Measurements from ENCODE around the gene TMEM150B.

The TMEM150B gene

DNA sequence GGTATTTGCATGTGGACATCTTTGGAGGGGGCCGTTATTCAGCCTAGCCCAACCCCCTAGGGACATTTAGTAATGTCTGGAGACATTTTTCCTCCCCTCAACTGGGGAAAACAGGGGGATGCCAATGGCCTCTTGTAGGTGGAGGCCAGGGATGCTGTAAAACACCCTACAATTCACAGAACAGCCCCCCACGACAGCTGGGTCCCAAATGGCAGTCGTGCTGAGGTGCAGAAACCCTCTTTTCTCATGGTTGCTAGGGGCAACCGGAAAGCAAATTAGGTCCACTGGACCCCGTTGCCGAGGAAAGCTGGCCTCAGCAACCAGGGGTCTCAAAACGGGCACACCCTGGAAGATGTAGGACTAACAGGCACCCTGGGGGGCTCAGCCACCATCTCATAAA, 14.6 kb downstream of the TMEM150B start:
- DNase-seq = no peak
- Mint-ChIP-seq H3K9me3 (no peaks in the 10 kb centered on the region), H3K27me3 (no peaks in the 10 kb centered on the region), H3K36me3 (no peaks in the 10 kb centered on the region), H3K4me3 (no peak overlapping the region), H3K27ac (no peak overlapping the region), H3K4me1 (peaks cover 6% of the 10 kb centered on the region)
- CTCF ChIA-PET = interaction anchor here (0.7 kb wide), 1 partner anchor 10 kb away, joined by 3 read pairs; no protein-coding TSS in a partner anchor

DNA sequence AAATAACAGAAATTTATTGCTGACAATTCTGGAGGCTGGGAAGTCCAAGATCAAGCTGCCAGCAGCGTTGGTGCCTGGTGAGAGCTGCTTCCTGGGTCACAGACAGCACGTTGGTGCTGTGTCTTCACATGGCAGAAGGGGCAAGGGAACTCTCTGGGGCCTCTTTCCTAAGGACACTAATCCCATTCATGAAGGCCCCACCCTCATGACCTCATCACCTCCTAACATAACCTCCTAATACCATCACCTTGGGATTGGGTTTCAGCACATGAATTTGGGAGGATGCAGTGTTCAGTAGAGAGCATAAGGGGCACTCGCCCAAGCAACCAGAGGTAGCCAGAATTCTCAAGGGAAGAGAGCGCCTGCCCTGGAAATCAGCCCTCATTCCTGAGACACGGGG, 15.7 kb downstream of the TMEM150B start:
- peaks cover 2% of the 10 kb centered on the region for H3K36me3 Mint-ChIP-seq
- H3K27me3 Mint-ChIP-seq = no peaks in the 10 kb centered on the region
- no peak for DNase-seq
- CTCF ChIA-PET = no interaction called here
- peaks cover 8% of the 10 kb centered on the region for H3K4me1 Mint-ChIP-seq
- H3K27ac Mint-ChIP-seq = no peak overlapping the region
- H3K9me3 Mint-ChIP-seq = no peaks in the 10 kb centered on the region
- no peak overlapping the region for H3K4me3 Mint-ChIP-seq

DNA sequence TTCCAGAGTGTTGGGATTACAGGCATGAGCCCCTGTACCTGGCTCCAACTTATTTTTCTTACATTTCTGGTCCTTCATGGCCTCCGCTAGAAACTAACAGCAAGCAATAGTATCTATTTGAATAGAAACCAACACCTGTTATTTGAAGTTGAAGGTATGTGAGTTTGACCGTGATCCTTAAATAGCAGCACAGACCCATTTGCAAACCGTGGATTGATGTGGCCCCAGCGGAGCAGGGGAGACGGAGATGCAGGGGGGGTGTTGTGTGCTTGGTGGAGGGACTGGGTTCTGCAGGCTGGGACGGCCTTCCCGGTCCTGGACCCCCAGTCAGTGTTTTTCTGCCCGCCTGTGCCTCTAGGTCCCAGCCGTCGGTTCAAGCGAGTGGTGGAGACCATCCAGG, 16.9 kb downstream of the TMEM150B start:
- no peak for DNase-seq
- Mint-ChIP-seq H3K4me3 (no peak overlapping the region), H3K4me1 (peaks cover 8% of the 10 kb centered on the region), H3K9me3 (no peaks in the 10 kb centered on the region), H3K27me3 (no peaks in the 10 kb centered on the region), H3K36me3 (peaks cover 2% of the 10 kb centered on the region), H3K27ac (no peak overlapping the region)
- CTCF ChIA-PET = no interaction called here

DNA sequence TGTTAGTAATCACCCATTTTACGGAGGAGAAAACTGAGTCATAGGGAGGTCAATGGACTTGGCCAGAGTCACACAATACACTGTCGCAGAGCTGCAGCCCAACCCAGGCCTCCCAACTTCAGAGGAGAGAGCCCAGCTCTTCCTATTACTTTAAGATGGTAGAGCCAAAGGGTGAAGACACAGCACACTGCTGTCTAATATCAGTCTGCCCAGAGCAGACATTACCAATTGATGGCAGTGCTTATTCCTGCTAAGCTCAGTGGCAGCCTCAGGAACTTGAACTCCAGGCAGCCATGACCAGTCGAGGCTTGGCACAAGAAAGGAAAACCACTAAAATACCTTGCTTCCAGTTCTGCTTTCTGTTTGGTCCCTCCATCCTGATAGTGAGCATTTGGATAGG, 18.4 kb downstream of the TMEM150B start:
- CTCF ChIA-PET = no interaction called here
- peaks cover 2% of the 10 kb centered on the region for H3K27me3 Mint-ChIP-seq

DNA sequence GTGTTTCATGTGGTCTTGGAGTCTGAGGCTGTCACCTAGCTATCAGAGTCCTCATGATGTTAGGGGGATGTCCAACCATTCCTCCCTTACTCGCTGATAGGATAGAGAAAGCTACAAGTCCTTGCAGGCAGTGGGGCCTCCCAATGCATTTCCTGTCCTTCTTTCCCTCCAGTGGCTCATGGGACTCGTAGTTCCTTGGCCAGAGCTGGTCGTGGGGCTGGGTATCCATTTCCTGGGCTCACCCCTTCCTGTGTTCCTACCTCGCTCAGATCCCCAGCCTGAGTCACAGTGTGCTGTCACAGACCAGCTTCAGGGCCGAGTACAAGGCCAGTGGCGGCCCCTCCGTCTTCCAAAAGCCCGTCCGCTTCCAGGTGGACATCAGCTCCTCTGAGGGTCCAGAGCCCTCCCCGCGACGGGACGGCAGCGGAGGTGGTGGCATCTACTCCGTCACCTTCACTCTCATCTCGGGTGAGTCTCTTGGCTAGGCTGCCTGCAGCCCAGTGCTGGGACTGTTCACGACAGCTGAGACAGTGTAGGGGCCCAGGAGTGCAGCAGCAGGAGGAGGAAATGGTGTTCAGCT, 19.1 kb downstream of the TMEM150B start:
- peaks cover 7% of the 10 kb centered on the region for H3K27me3 Mint-ChIP-seq
- DNase-seq = no peak
- H3K36me3 Mint-ChIP-seq = peaks cover 2% of the 10 kb centered on the region
- no peaks in the 10 kb centered on the region for H3K9me3 Mint-ChIP-seq
- H3K4me3 Mint-ChIP-seq = no peak overlapping the region
- H3K27ac Mint-ChIP-seq = no peak overlapping the region
- peaks cover 19% of the 10 kb centered on the region for H3K4me1 Mint-ChIP-seq
- CTCF ChIA-PET = no interaction called here

More for the DNA sequence above, 18.4 kb downstream of the TMEM150B start:
- no peaks in the 10 kb centered on the region for H3K9me3 Mint-ChIP-seq
- no peak overlapping the region for H3K27ac Mint-ChIP-seq
- H3K4me1 Mint-ChIP-seq = peaks cover 13% of the 10 kb centered on the region
- no peak for DNase-seq
- H3K36me3 Mint-ChIP-seq = peaks cover 2% of the 10 kb centered on the region
- no peak overlapping the region for H3K4me3 Mint-ChIP-seq

DNA sequence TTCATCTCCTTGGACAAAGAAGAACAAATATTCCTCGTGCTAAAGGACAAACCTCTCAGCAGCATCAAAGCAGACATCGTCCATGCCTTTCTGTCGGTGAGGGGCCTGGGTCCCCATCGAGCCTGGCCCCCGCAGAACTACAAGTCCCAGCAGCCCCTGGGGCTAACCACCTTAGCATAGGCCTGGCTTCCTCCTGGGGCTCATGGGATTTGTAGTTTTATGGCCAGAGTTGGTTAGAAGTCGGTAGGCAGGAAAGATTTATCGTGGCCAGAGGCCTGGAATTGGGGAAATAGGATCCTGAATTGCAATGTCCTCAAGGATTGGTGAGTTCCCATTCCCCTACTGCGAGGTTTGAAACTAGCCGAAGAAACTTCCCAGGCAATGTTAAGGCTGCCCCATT, 19.6 kb downstream of the TMEM150B start:
- no peak overlapping the region for H3K4me3 Mint-ChIP-seq
- H3K4me1 Mint-ChIP-seq = peaks cover 19% of the 10 kb centered on the region
- peaks cover 2% of the 10 kb centered on the region for H3K36me3 Mint-ChIP-seq
- CTCF ChIA-PET = no interaction called here
- no peak overlapping the region for H3K27ac Mint-ChIP-seq
- H3K9me3 Mint-ChIP-seq = no peaks in the 10 kb centered on the region
- DNase-seq = peak; percentile 71
- H3K27me3 Mint-ChIP-seq = peaks cover 11% of the 10 kb centered on the region

DNA sequence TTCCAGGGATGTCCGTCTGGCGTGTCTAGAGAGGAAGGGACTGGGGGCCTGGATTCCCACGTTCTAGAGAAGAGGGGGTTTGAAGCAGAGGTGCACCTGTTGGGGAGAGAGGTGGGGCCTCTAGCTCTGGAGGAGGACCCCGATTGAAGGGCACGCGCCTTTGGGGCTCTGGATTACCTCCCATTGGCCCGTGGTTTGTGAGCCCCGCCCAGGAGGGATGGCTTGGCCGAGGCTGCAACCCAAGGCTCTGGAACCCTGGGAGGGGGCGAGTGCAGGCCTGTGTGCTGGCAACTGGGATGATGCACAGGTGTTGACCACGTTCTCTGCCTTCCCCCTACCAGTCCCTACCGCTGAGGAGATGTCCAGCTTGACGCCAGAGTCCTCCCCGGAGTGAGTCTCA, 20.2 kb downstream of the TMEM150B start:
- Mint-ChIP-seq H3K27ac (no peak overlapping the region), H3K36me3 (peaks cover 2% of the 10 kb centered on the region), H3K27me3 (peaks cover 15% of the 10 kb centered on the region), H3K4me3 (no peak overlapping the region), H3K9me3 (no peaks in the 10 kb centered on the region), H3K4me1 (peaks cover 19% of the 10 kb centered on the region)
- no peak for DNase-seq
- CTCF ChIA-PET = no interaction called here

DNA sequence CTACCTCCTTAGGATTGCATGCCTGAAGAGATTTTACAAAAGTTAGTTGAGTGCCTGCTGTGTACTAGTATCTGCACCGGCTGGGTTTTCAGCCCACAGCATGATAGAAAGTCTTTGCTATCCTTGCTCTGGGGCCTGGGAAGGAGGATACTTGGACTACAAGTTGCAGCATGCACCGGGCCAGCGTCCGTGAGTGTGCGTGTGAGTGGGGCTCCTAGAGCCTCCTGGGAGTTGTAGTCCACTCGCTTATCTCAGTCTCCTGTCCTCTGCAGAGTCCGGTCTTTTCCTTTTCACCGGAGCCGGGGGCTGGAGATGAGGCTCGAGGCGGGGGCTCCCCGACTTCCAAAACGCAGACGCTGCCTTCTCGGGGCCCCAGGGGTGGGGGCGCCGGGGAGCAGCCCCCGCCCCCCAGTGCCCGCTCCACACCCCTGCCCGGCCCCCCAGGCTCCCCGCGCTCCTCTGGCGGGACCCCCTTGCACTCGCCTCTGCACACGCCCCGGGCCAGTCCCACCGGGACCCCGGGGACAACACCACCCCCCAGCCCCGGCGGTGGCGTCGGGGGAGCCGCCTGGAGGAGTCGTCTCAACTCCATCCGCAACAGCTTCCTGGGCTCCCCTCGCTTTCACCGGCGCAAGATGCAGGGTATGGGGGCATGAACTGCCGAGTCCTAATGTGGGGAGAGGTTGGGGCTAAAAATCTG, 20.7 kb downstream of the TMEM150B start:
- Mint-ChIP-seq H3K9me3 (no peaks in the 10 kb centered on the region), H3K27me3 (peaks cover 20% of the 10 kb centered on the region), H3K36me3 (peaks cover 2% of the 10 kb centered on the region), H3K4me3 (no peak overlapping the region), H3K4me1 (peaks cover 19% of the 10 kb centered on the region), H3K27ac (no peak overlapping the region)
- CTCF ChIA-PET = no interaction called here
- peak; percentile 53 for DNase-seq

DNA sequence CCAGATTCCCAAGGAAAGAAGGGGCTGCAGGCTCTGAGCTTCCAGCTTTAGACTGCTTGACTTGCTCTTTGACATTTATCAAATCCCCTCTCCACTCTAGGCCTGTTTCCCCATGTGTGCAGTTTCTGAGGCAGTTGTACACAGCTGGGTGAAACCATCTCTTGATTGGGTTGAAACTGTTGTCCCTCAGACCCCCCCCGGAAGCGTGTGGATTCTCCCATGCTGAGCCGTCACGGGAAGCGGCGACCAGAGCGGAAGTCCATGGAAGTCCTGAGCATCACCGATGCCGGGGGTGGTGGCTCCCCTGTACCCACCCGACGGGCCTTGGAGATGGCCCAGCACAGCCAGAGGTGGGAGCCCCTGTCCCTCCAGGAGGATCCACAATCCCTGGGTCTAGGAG, 21.7 kb downstream of the TMEM150B start:
- peaks cover 25% of the 10 kb centered on the region for H3K27me3 Mint-ChIP-seq
- no peak overlapping the region for H3K4me3 Mint-ChIP-seq
- DNase-seq = no peak
- H3K36me3 Mint-ChIP-seq = peaks cover 2% of the 10 kb centered on the region
- CTCF ChIA-PET = interaction anchor here (0.7 to 3.3 kb wide), 5 partner anchors 11 to 130 kb away, joined by 3 to 26 read pairs (median 3); partner anchors contain the start of gene TMEM238
- H3K27ac Mint-ChIP-seq = no peak overlapping the region
- no peaks in the 10 kb centered on the region for H3K9me3 Mint-ChIP-seq
- H3K4me1 Mint-ChIP-seq = peaks cover 19% of the 10 kb centered on the region

DNA sequence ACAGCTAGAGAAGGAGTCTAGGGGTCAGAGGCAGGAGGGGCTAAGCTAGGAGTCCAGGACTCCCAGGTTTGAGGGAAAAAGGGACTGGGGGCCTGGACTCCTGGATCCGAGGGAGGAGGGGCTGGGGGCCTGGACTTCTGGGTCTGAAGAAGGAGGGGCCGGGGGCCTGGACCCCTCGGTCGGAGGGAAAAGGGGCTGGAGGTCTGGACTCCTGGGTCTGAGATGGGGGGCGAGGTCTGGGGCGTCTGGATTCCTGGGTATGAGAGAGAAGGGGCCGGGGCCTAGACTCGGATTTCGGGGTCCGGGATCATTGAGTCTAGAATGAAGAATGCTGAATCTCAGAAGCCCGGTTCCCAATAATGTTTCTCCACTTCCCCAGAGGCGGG, 22.8 kb downstream of the TMEM150B start:
- H3K27ac Mint-ChIP-seq = peak overlapping the region; percentile 87

DNA sequence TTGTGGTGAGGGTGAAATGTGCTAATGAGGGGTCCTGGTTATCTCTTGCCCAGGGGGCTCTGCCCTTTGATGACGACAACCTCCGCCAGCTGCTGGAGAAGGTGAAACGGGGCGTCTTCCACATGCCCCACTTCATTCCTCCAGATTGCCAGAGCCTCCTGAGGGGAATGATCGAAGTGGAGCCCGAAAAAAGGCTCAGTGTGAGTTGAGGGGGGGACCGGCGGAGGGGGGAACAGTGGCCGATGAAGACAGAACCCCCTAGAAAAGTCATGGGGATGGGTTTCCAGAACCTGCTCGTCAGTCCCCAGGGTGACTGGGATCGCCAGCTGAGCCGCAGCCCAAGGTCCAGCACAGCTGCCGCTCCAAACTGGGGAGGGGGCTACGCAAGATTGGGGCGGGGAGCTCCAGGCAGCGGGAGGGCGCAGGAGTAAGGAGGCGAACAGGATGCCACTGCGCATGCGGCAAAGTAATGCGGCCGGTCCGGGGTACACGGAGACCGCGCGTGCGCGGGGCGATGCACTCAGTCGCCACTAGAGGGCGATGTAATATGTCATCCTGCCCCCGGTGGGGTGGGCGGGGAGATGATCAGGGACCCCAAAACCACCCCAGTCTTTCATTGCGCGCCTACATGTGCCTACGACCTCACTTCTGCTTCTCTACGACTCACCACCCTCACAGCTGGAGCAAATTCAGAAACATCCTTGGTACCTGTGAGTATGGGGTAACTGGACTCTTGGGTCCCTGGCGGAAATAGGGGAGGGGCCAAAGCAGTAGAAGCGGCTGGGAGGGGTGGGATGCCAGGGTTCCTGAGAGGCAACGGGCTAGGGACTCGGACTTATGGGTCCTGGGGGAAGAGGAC, 23.5 kb downstream of the TMEM150B start:
- CTCF ChIA-PET = interaction anchor here (0.6 to 3.3 kb wide), 26 partner anchors 10 to 203 kb away, joined by 3 to 26 read pairs (median 4); partner anchors contain the start of genes HSPBP1, KMT5C and TMEM238
- peaks cover 2% of the 10 kb centered on the region for H3K36me3 Mint-ChIP-seq
- H3K4me3 Mint-ChIP-seq = peak overlapping the region; percentile 82

More for the DNA sequence above, 22.8 kb downstream of the TMEM150B start:
- no peaks in the 10 kb centered on the region for H3K9me3 Mint-ChIP-seq
- H3K4me1 Mint-ChIP-seq = peaks cover 19% of the 10 kb centered on the region
- CTCF ChIA-PET = interaction anchor here (0.6 to 3.3 kb wide), 20 partner anchors 10 to 202 kb away, joined by 3 to 26 read pairs (median 4); partner anchors contain the start of genes KMT5C and TMEM238
- H3K27me3 Mint-ChIP-seq = peaks cover 27% of the 10 kb centered on the region
- no peak for DNase-seq
- H3K36me3 Mint-ChIP-seq = peaks cover 2% of the 10 kb centered on the region
- peak overlapping the region; percentile 82 for H3K4me3 Mint-ChIP-seq

DNA sequence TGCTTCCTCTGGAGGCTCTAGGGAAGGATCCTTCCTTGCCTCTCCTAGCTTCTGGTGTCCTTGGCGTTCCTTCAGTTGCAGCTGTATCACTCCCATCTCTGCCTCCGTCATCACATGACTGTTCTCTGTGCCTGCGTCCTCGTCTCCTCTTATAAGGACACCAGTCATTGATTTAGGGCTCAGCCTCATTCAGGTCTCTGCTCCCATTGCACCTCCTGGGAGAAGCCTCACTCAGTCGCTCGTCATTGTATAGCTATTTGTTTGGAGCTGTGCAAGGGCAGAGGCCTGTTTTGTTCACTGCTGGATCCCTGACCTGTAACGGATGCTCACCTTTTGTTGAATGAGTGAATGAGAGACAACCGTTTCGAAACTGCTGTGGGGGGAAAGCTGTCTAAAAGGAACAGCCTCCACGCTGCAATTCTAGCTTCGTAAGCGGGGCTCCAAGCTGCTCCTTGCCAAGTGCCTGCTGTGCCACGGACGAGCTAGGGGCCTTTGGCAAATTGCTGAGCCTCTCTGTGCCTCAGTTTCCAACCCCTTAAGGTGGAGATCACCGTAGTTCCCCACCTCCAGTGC, 24.2 kb downstream of the TMEM150B start:
- DNase-seq = no peak
- no peak overlapping the region for H3K27ac Mint-ChIP-seq
- peaks cover 2% of the 10 kb centered on the region for H3K36me3 Mint-ChIP-seq
- H3K9me3 Mint-ChIP-seq = no peaks in the 10 kb centered on the region
- peak overlapping the region; percentile 82 for H3K4me3 Mint-ChIP-seq
- H3K27me3 Mint-ChIP-seq = peaks cover 27% of the 10 kb centered on the region
- H3K4me1 Mint-ChIP-seq = peaks cover 17% of the 10 kb centered on the region
- CTCF ChIA-PET = interaction anchor here (0.6 to 3.3 kb wide), 20 partner anchors 9 to 203 kb away, joined by 3 to 26 read pairs (median 4); partner anchors contain the start of genes HSPBP1, KMT5C and TMEM238

More for the DNA sequence above, 23.5 kb downstream of the TMEM150B start:
- peak; percentile 97 for DNase-seq
- Mint-ChIP-seq H3K27ac (peak overlapping the region; percentile 87), H3K27me3 (peaks cover 27% of the 10 kb centered on the region), H3K4me1 (peaks cover 19% of the 10 kb centered on the region), H3K9me3 (no peaks in the 10 kb centered on the region)

DNA sequence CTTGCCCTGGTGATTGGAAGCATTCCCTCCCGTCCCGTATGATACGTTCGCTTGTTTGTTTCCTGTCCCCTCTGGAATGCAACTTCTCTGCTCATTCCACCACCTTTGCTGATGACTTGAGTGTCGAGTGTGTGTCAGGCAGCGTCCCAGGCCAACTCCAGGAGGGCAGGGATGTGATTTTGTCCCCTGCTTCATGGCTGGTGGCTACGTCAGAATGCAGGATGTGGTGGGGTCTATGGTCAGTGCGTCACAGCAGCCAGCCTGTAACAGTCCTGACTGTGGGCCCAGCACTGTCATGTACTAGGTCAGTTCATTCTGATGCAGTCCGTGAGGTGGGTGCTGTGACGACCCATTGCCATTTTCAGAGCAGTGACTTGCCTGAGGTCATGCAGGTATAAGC, 25.1 kb downstream of the TMEM150B start:
- no peak for DNase-seq
- peaks cover 11% of the 10 kb centered on the region for H3K4me1 Mint-ChIP-seq
- H3K9me3 Mint-ChIP-seq = no peaks in the 10 kb centered on the region
- H3K27ac Mint-ChIP-seq = no peak overlapping the region
- H3K27me3 Mint-ChIP-seq = peaks cover 27% of the 10 kb centered on the region
- no peak overlapping the region for H3K4me3 Mint-ChIP-seq
- no peaks in the 10 kb centered on the region for H3K36me3 Mint-ChIP-seq
- CTCF ChIA-PET = interaction anchor here (3.3 kb wide), 1 partner anchor 84 kb away, joined by 25 read pairs; the partner anchor contains the start of gene TMEM238

DNA sequence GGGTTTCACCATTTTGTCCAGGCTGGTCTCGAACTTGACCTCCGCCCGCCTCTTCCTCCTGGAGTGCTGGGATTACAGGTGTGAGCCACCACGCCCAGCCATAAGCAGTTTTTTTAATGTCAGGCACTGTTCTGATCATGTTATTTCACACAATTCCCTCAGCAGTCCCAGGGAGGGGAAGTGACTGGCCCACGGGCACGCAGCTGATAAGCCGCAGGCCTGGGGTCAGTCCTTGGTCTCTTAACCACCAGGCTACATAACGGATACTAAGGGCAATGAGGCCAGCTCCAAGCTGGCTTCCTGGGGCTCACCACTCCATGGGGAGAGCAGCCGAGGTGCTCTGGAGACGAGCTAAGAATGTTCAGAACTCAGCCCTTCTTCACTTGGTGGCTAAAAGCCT, 27.9 kb downstream of the TMEM150B start:
- no peak for DNase-seq
- Mint-ChIP-seq H3K4me3 (no peak overlapping the region), H3K4me1 (peaks cover 11% of the 10 kb centered on the region), H3K9me3 (no peaks in the 10 kb centered on the region), H3K27ac (no peak overlapping the region), H3K27me3 (peaks cover 27% of the 10 kb centered on the region), H3K36me3 (no peaks in the 10 kb centered on the region)
- CTCF ChIA-PET = no interaction called here
